Subcutaneous abdominal adipose tissue (tissue), 5 donors: ENCODE results near the gene MYBPHL.
A peak's percentile ranks its signal among the peaks of the same experiment; 100 is the strongest.

Experiments
- H3K27ac ChIP-seq: one replicate; pipeline ENCODE4 v1.7.0; 2013; ENCODE audit warnings: low read depth, mild to moderate bottlenecking, inconsistent platforms, low read length, moderate library complexity
- H3K27me3 ChIP-seq, 5 donors: one replicate each; pipeline ENCODE4 v1.7.0; 2013; ENCODE audit warnings: low read length in 5 of 5, inconsistent platforms in 1 of 5; ENCODE audit not compliant: control insufficient read depth in 5 of 5, insufficient read depth in 4 of 5
- H3K36me3 ChIP-seq, 5 donors: one replicate each; pipeline ENCODE4 v1.7.0; 2013; ENCODE audit warnings: low read length in 5 of 5; ENCODE audit not compliant: control insufficient read depth in 5 of 5, insufficient read depth in 5 of 5
- H3K4me1 ChIP-seq, 5 donors: one replicate each; pipeline ENCODE4 v1.7.0; 2013; ENCODE audit warnings: low read length in 5 of 5, mild to moderate bottlenecking in 3 of 5, moderate library complexity in 1 of 5; ENCODE audit not compliant: control insufficient read depth in 5 of 5, insufficient read depth in 5 of 5
- H3K4me3 ChIP-seq, 5 donors: one replicate each; pipeline ENCODE4 v1.7.0; 2013; ENCODE audit warnings: low read length in 5 of 5, low read depth in 1 of 5
- H3K9ac ChIP-seq, 5 donors: one replicate each; pipeline ENCODE4 v1.7.0; 2013; ENCODE audit warnings: low read length in 5 of 5, mild to moderate bottlenecking in 4 of 5, moderate library complexity in 3 of 5
- H3K9me3 ChIP-seq, 5 donors: one replicate each; pipeline ENCODE4 v1.7.0; 2013; ENCODE audit warnings: low read length in 5 of 5; ENCODE audit not compliant: control insufficient read depth in 5 of 5
- donor health status: healthy.
- donor health status: healthy.
- donor health status: healthy.
- donor health status: healthy.
- donor health status: healthy.

MYBPHL gene

GRCh38 chr1:109253803-109254620 is 52.8 kb downstream of the MYBPHL start:
- Histone ChIP-seq H3K4me1 (peaks cover 0 to 32% (median 27%) of the 10 kb centered on the region in 5 donors), H3K36me3 (peaks cover 0 to 3% (median 0%) of the 10 kb centered on the region in 5 donors), H3K4me3 (peak overlapping the region in 1 of 5 donors; percentile 48), H3K27me3 (peaks cover 0 to 5% (median 3%) of the 10 kb centered on the region in 5 donors), H3K9ac (peak overlapping the region in 3 of 5 donors; percentile 23 to 55 (median 27)), H3K27ac (no peak overlapping the region), H3K9me3 (no peaks in the 10 kb centered on the region)

GRCh38 chr1:109252893-109253802 is 53.7 kb downstream of the MYBPHL start:
- no peaks in the 10 kb centered on the region for H3K9me3 ChIP-seq
- H3K9ac ChIP-seq = peak overlapping the region in 3 of 5 donors; percentile 23 to 55 (median 27)
- H3K27ac ChIP-seq = no peak overlapping the region
- H3K4me1 ChIP-seq = peaks cover 0 to 34% (median 29%) of the 10 kb centered on the region in 5 donors
- H3K36me3 ChIP-seq = no peaks in the 10 kb centered on the region
- peaks cover 0 to 5% (median 3%) of the 10 kb centered on the region in 5 donors for H3K27me3 ChIP-seq
- H3K4me3 ChIP-seq = peak overlapping the region in 1 of 5 donors; percentile 48

- no peaks in the 10 kb centered on the region for H3K36me3 ChIP-seq
- peaks cover 0 to 34% (median 29%) of the 10 kb centered on the region in 5 donors for H3K4me1 ChIP-seq
- H3K9ac ChIP-seq = no peak overlapping the region
- no peak overlapping the region for H3K4me3 ChIP-seq
- H3K27ac ChIP-seq = no peak overlapping the region
- H3K27me3 ChIP-seq = peaks cover 0 to 7% (median 5%) of the 10 kb centered on the region in 5 donors
- no peaks in the 10 kb centered on the region for H3K9me3 ChIP-seq
These were observed 54.5 kb downstream of the MYBPHL start for GRCh38 chr1:109252167-109252892.

DNA sequence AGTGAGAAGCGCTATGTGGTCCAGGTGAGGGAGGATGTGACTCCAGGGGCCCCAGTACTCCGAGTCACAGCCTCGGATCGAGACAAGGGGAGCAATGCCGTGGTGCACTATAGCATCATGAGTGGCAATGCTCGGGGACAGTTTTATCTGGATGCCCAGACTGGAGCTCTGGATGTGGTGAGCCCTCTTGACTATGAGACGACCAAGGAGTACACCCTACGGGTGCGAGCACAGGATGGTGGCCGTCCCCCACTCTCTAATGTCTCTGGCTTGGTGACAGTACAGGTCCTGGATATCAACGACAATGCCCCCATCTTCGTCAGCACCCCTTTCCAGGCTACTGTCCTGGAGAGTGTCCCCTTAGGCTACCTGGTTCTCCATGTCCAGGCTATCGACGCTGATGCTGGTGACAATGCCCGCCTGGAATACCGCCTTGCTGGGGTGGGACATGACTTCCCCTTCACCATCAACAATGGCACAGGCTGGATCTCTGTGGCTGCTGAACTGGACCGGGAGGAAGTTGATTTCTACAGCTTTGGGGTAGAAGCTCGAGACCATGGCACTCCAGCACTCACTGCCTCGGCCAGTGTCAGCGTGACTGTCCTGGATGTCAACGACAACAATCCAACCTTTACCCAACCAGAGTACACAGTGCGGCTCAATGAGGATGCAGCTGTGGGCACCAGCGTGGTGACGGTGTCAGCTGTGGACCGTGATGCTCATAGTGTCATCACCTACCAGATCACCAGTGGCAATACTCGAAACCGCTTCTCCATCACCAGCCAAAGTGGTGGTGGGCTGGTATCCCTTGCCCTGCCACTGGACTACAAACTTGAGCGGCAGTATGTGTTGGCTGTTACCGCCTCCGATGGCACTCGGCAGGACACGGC is 55.3 kb downstream of the MYBPHL start:
- H3K4me3 ChIP-seq = no peak overlapping the region
- no peaks in the 10 kb centered on the region for H3K9me3 ChIP-seq
- no peak overlapping the region for H3K27ac ChIP-seq
- no peak overlapping the region for H3K9ac ChIP-seq
- peaks cover 0 to 11% (median 6%) of the 10 kb centered on the region in 5 donors for H3K27me3 ChIP-seq
- no peaks in the 10 kb centered on the region for H3K36me3 ChIP-seq
- peaks cover 0 to 34% (median 29%) of the 10 kb centered on the region in 5 donors for H3K4me1 ChIP-seq

GRCh38 chr1:109250454-109251276 is 56.1 kb downstream of the MYBPHL start:
- H3K36me3 ChIP-seq = no peaks in the 10 kb centered on the region
- H3K4me1 ChIP-seq = peaks cover 0 to 34% (median 29%) of the 10 kb centered on the region in 5 donors
- H3K27me3 ChIP-seq = peaks cover 0 to 11% (median 6%) of the 10 kb centered on the region in 5 donors
- no peak overlapping the region for H3K27ac ChIP-seq
- no peak overlapping the region for H3K9ac ChIP-seq
- H3K4me3 ChIP-seq = peak overlapping the region in 2 of 5 donors; percentile 46 to 57
- H3K9me3 ChIP-seq = no peaks in the 10 kb centered on the region

DNA sequence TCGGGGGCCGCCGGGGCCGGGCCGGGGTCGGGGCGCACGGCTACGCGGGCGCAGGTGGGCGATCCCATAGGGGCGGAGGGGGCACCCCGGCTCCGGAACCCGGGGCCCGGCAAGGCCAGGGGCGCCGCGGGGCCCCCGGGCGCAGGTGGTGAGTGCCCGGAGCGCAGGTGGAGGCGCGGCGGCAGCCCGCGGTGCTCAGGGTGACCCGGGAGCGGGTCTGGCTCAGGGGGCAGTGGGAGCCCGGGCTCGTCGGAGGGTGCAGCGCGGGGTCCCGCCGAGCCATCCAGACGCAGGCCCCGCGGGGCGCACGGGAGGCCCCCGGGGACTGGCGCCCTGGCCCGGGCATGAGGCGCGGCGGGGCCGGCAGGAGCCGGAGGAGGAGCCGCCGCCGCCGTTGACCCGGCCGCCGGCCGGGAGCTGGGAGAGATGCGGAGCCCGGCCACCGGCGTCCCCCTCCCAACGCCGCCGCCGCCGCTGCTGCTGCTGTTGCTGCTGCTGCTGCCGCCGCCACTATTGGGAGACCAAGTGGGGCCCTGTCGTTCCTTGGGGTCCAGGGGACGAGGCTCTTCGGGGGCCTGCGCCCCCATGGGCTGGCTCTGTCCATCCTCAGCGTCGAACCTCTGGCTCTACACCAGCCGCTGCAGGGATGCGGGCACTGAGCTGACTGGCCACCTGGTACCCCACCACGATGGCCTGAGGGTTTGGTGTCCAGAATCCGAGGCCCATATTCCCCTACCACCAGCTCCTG is 57.0 kb downstream of the MYBPHL start:
- Histone ChIP-seq H3K27ac (no peak overlapping the region), H3K36me3 (no peaks in the 10 kb centered on the region), H3K27me3 (peaks cover 0 to 11% (median 4%) of the 10 kb centered on the region in 5 donors), H3K9me3 (no peaks in the 10 kb centered on the region), H3K9ac (no peak overlapping the region), H3K4me3 (peak overlapping the region in 4 of 5 donors; percentile 39 to 57 (median 50)), H3K4me1 (peaks cover 0 to 30% (median 28%) of the 10 kb centered on the region in 5 donors)

GRCh38 chr1:109248797-109249629 is 57.8 kb downstream of the MYBPHL start, which contains the start of gene CELSR2:
Gene CELSR2 (plus strand): TSS chr1:109249539. CDS start chr1:109250080, 541 bp downstream.
- Histone ChIP-seq H3K27me3 (peaks cover 0 to 11% (median 4%) of the 10 kb centered on the region in 5 donors), H3K9me3 (no peaks in the 10 kb centered on the region), H3K4me1 (peaks cover 0 to 22% (median 20%) of the 10 kb centered on the region in 5 donors), H3K4me3 (peak within 1 kb of the TSS in 4 of 5 donors; percentile 39 to 57 (median 50)), H3K36me3 (no peaks in the 10 kb centered on the region), H3K9ac (peak within 1 kb of the TSS in 2 of 5 donors; percentile 14 to 66), H3K27ac (no peak within 1 kb of the TSS)
